GM12891 (cell line): ENCODE measurements around the gene SPDL1.

Source experiments
- POLR2A ChIP-seq: IDR thresholded peaks from 2 replicates; pipeline ENCODE4 v1.6.1; 2011; ENCODE audit warnings: low read depth, low read length, control low read depth
- POLR2AphosphoS5 ChIP-seq: IDR thresholded peaks from 2 replicates; pipeline ENCODE4 v1.6.1; 2011; ENCODE audit warnings: low read depth, low read length, control low read depth
- TAF1 ChIP-seq: IDR thresholded peaks from 2 replicates; pipeline ENCODE4 v1.6.1; 2011; ENCODE audit warnings: low read depth, low read length, control low read depth

- TF ChIP-seq POLR2A (no peak), TAF1 (no peak), POLR2AphosphoS5 (no peak)
Measured at GRCh38 chr5:169609716-169610115, 26.1 kb downstream of the SPDL1 start.
